ENCODE results near the gene TMEM164.

Gene TMEM164

DNA sequence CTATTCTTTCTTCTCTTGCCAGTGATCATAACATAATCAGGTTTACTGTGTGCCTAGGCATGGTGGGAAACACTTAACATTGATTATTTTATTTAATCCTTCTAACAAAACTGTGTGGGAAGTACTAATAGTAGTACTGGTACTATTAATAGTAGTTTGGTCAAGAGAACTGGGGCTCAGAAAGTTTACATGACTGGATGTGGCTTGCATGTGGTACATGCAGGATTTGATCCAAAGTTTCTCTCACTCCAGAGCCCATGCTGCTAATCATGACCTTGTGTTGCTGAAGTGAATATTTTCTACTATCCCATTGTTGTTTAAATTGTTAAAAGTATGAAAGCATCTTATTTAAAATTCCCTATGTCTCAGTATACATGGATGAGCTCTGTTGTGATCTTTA is 78.4 kb downstream of the TMEM164 start:
- DNase-seq (ENCODE audit: low read depth) = no peak

- DNase-seq (ENCODE audit: low read depth) = peak; percentile 80
Measured at GRCh38 chrX:110081740-110082139, 78.8 kb downstream of the TMEM164 start.

DNA sequence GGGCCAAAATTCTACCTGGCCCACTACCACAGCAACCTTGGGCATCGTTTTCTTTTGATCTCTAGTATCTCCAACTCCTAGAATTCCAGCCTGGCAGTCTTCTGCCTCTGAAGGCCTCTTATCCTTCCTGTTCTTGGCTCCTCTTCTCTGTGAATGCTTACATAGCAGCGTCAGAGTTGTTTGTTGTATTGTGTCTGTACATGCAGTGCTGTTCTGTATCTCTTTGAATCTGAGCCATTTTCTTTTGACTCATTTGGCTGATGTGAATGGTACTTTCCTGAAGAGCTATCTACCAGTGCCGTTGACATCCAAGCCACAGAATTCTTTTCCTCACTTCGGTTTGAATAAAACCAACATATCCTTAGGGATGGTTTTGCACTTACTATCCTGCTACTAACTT is 79.2 kb downstream of the TMEM164 start:
- peak; percentile 97 for DNase-seq (ENCODE audit: low read depth)

- DNase-seq (ENCODE audit: low read depth) = peak; percentile 69
Measured at GRCh38 chrX:110086162-110086915, 83.4 kb downstream of the TMEM164 start.

DNA sequence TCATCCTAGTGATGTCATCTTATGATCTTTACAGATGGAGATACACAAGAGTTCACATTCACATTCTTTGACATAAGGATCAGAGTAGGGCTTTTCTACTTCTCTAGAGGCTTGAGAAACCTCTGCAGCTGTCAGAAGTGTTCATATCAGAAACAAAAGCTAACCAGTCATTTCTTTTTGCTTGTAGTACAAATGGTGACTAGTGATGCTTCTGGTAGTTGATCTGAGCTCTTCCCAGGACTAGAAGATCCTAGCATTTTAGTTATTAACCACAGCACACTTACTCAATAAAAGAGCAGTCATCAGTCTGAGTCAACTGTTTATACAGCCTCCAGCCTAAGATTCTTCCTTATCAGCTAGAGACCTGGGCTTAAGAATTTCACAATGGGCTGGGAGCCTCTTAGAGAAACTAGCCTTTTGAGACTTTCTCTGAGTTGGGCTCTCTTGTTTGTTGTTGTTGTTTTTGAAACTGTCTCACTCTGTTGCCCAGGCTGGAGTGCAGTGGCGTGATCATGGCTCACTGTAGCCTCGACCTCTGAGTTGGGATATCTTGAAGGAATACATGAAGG is 84.1 kb downstream of the TMEM164 start:
- peak; percentile 99 for DNase-seq (ENCODE audit: low read depth)

DNA sequence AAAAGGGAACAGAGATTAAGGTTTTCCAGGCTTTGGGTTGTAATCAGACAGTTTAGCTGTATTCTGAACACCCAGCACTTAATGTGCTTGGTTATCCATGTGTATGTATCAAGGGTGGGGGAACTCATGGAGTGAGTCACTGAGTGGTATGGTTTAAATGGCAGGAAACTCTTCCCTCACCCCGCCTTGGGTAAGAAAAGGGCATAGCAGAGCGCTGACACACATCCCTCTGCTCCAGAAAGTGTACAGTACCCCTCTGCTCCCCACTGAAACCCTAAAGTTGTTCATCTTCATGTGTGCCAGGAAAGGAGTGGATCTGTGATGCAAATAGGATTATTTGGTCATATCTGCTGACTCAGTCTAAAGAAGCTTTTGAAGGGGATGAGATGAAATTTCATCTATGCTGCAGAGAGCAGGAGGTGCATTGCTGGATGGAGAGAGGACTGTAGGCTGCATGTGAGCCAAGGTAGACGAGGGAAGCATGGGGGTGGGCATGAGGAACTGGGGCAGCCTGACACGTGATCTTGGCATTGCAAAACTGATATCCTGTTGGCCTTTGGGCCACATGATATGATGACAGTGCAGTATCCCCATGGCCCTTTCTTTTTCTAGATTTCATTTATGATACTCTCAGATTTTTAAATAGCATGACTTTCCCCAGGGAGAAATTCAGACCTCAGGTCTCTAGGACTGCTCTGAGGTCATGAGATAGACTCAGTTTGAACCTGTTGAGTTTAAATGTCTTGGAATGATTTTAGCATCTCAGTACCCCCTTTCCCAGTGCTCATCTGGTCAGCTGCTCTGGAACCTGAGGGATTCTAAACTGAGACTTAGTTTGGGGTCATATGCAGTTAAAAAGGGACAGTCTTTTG is 84.8 kb downstream of the TMEM164 start:
- DNase-seq (ENCODE audit: low read depth) = peak; percentile 98

DNA sequence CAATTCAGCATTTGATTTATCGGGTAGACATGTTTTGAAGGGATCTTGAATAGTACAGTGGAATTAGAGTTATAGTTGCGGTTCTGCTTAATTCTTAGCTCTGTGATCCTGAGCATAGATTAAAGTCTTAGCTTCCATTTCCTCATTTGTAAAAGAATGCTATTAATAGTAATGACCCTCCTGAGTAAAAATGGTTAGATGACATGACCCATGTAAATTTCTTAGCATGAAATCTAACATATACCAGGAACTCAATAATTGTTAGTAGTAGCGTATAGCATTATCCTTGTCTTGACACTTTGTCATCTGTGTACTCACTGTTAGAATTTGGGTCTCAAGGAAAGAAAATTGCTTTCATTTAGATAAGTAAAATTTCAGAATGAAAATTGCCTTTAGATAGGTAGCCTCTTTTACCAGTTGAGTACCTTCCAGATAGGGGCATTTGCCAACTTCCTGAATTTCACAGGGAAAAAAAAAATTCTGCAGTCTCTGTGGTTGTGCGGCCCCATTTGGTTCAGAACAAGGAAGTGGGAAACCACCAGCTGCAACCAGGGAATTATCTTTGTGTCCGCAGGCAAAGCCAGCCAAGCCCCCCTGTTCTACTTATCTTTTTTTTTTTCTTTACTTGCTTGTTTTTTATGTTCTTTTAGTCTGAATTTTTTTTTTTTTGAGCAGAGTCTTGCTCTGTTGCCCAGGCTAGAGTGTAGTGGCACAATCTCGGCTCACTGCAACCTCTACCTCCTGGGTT is 86.9 kb downstream of the TMEM164 start:
- peak; percentile 73 for DNase-seq (ENCODE audit: low read depth)

DNA sequence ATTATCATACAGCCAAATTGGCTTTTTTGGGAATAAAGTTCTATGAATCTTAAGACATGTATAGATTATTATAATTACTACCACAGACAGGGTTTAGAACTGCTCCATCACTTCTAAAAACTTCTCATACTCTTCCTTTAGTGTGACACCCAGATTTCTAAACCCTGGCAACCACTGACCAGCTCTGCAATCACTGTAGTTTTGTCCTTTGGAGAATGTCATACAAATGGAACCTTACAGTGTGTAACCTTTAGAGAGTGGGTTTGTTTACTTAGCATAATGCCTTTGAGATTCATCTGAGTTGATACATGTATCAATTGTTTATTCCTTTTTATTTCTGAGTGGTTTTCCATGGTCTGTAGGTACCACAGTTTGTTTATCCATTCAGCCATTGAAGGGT is 95.0 kb downstream of the TMEM164 start:
- no peak for DNase-seq (ENCODE audit: low read depth)

DNA sequence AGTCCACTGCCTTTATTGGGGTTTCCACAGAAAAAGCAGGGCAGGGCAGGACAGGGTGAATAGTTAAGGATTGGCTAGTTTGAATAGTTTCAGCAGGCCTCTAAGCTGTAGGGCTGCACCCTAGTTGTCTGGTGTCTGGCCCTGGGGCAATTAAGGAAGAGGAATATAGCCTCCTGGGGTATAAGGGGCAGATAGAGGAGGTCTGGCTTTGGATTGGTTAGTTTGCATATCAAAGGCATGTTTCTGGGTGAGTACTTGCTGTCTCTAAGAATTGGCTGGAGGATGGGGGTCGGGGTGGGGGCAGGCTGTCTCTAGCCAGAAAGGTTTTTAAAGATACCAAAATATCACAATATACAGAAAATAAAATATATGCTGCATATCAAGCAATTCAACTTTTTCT is 100.4 kb downstream of the TMEM164 start:
- no peak for DNase-seq (ENCODE audit: low read depth)

DNA sequence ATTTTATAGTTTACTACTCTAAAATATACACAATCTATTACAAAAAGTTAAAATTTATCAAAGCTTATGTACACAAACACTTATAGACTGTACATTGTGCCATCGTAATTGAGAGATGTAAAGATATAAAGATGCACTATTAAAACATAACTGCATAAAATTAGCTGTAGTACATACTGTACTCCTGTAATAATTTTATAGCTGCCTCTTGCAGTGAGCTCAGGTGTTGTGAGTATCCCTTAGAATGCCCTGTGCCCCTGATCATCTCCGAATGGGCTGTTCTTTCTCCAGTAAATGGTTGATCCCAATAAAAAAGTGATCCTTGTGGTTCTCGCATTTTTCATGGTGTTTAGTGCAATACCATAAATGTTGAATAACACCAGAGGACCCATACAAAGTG is 101.2 kb downstream of the TMEM164 start:
- DNase-seq (ENCODE audit: low read depth) = no peak

DNA sequence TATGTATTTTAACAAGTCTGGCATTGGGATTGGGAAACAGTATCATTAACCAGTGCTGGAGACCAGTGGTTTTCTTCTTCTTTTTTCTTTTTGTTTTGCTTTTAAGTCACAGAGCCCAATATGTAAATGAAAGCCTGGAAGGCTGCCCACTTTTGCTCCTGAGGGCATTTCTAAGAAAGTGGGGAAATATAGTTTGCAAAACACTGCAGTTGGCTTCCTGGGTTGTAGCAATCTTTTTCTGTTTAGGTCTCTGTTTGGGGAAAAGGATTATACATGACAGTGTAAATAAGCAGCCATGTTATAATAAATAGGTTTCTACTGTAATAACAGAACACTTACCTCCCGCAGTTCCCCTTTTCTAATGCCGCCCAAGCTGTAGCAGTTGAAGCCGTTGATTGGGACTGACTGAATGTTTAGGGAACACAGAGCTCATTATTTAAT is 105.5 kb downstream of the TMEM164 start:
- peak; percentile 84 for DNase-seq (ENCODE audit: low read depth)

- no peak for DNase-seq (ENCODE audit: low read depth)
Measured at GRCh38 chrX:110114260-110114776, 111.4 kb downstream of the TMEM164 start.

DNA sequence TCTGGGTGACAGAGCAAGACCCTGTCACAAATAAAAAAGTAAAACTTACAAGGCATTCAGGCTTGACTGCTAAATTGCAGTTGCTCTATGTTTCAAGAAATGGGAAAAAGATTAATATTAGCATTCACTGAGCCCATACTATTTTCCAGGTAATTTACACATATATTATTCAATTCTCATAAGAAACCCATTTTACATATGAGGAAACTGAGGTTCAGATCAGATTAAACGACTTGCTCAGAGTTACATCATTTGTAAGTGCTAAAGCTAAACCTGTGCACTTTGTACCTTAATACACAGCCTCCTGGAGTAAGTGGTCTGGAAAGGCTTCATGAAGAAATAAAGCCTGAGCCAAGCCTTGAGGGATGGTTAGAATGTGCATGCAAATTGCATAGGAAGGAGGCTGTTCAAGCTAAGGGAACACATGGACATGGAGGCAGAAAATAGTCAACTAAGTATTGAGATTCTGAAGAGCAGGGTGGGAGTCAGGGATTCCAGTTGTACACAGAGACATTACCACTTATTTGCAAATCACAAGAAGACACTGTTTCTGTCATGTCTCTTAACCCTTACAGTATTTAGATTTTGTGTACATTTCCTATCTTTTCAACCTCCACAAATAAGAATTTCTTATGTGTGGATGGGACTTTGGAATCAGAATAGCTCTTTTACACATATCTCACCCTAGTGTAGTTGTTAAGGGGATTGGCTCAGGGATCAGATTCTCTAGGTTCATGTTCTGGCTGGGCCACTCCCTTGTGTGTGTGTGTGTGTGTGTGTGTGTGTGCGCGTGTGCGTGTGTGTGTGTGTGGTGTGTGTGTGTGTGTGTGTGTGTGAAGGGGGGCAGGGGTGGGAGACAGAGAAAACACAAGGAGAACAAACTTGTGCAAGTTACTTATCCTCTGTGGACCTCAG is 113.4 kb downstream of the TMEM164 start:
- no peak for DNase-seq (ENCODE audit: low read depth)

DNA sequence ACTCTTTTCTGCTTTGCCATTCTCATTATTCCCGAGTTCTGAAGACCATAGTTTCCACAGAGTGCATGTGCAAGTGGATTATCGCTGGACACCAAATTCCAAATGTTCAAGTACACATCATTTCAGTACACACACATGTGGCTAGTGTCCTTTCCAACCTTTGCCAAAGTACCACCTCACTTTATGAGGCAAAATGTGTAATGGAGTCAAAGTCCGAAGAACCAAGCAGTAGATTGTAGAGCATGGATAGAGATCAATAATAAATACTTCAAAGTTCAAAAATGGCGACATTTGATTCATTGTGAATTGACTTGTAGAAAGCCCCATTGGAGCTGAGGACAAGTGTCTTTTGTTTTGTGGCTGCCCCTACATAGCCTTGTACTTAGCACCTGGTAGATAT is 115.6 kb downstream of the TMEM164 start:
- DNase-seq (ENCODE audit: low read depth) = no peak

DNA sequence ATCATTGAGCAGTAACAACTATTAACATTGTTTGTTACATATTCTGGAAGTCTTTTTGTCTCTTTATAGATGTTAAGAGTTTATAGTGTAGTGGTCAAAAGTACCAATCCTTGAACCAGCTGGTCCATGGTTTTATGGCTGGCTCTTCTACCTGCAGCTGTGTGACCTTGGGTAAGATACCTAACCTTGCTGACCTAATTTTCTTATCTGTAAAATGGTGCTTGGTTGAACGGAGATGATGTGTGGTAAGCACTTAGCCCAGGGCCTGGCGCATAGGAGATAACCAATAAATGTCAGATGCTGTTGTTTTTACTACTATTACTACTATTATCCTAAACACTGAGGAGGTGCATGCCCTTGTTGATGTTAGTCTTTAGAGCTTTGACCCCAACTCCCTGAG is 116.6 kb downstream of the TMEM164 start:
- no peak for DNase-seq (ENCODE audit: low read depth)

DNA sequence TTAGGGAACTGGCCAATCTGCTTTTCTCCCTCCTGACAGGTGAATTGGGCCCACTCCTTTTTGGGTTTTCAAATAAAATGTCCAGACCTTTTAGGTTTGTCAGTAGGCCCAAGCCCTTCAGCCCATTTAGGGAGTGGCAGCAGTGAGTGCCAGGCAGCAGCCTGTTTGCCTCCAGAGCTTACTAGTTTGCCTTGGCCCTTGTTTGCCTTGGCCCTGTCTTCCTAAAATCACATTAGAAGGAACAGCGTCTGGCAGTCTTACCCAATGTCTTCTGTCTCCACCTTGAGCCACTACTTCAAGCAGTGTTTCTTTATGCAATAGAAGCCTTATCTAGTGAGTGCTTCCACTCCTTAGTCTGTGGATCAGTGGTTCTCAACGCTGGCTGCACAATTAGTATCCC is 117.1 kb downstream of the TMEM164 start:
- DNase-seq (ENCODE audit: low read depth) = peak; percentile 47

- DNase-seq (ENCODE audit: low read depth) = peak; percentile 85
Measured at GRCh38 chrX:110123331-110123782, 120.4 kb downstream of the TMEM164 start.

GRCh38 chrX:110125446-110126162 is 122.7 kb downstream of the TMEM164 start:
- DNase-seq (ENCODE audit: low read depth) = no peak

DNA sequence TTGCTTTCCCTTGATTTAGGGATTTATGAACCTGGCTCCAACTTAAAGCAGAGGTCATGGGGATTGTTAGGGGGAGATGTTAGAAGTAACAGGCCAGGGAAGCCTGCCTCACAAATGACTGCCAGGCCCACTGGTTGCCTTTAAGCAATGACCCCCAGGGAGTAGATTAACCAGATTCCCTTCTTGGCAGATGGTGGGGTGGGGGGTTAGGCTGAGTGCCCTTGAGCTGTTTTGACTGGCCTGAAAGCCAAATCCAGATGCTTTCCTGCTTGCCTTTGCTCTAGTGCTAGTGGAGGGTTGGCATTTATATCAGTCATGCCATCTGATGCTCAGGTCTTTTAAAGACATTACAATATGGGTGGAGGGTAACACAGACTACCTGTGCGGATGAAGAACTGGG is 128.1 kb downstream of the TMEM164 start:
- DNase-seq (ENCODE audit: low read depth) = no peak

All from amniotic epithelial cell (primary cell).